HepG2 (cell line): ENCODE measurements around the gene USP20. TPM values are rescaled to one million over a fixed set of nuclear protein-coding genes. Genes with fewer than 3 reads are reported as not detected.

Experiments
- ATAC-seq: fragments of 200-7000 bp; cut with Tn5 transposase; 3 replicates; pipeline ENCODE4 v1.9.1; 2020; ENCODE audit warnings: mild to moderate bottlenecking, moderate library complexity
- BruUV-seq: library from RNA; stranded (reverse); fragments of 400-500 nt; replicated peaks from 2 replicates; lab custom pipeline; 2021; lab: Mats Ljungman, UMichigan
- CTCF ChIA-PET: fragments of 300-600 bp; formaldehyde crosslinking; extraction: SDS; loops from one replicate; lab custom pipeline; 2021; ENCODE audit warnings: low total read pairs, inconsistent platforms, low intra/inter-chr PET ratio; lab: Yijun Ruan, JAX
- POLR2A ChIA-PET: fragments of 350-600 bp; sonication (Branson Sonifier 250); formaldehyde crosslinking; loops from one replicate; lab custom pipeline; 2020; ENCODE audit warnings: antibody characterized with exemption, inconsistent platforms; lab: Yijun Ruan, JAX
- DNase-seq: peaks from one replicate; pipeline ENCODE4 v3.0.0-alpha.2; 2015; ENCODE audit warnings: low spot score
- FAIRE-seq: peaks from 3 replicates; lab custom pipeline; 2011; peaks lifted over from hg19 to GRCh38; lab: Jason Lieb, UNC
- H2AFZ ChIP-seq: one replicate; pipeline ENCODE4 v1.6.1; 2011; ENCODE audit warnings: low read length, inconsistent platforms
- H3K27ac ChIP-seq: fragments of 300-600 bp; 3 replicates; pipeline ENCODE4 v1.8.0; 2011; ENCODE audit warnings: mixed run types, mild to moderate bottlenecking, mixed read lengths, low read length, inconsistent platforms; ENCODE audit not compliant: insufficient read depth; ENCODE audit errors: extremely low read length
- H3K27me3 ChIP-seq, 2 experiments: fragments of 200-600 bp in 1 of 2; 2 replicates in 1 of 2; 3 replicates in 1 of 2; pipeline versions ENCODE4 v1.6.0 to v1.8.0; 2011; ENCODE audit warnings: low read length in 2 of 2, mild to moderate bottlenecking in 2 of 2, moderate library complexity in 2 of 2, inconsistent platforms in 1 of 2; ENCODE audit not compliant: insufficient read depth in 2 of 2, control insufficient read depth in 1 of 2
- H3K36me3 ChIP-seq, 2 experiments: fragments of 200-600 bp in 1 of 2; replicated peaks in 1 of 2; 2 replicates in 1 of 2; 3 replicates in 1 of 2; pipeline versions ENCODE4 v1.5.1 to v1.8.0; 2011; ENCODE audit warnings: low read length in 2 of 2, inconsistent platforms in 1 of 2; ENCODE audit not compliant: insufficient read depth in 2 of 2, control insufficient read depth in 1 of 2
- H3K4me1 ChIP-seq: 2 replicates; pipeline ENCODE4 v1.5.1; 2012; ENCODE audit warnings: low read length, inconsistent platforms; ENCODE audit not compliant: insufficient read depth
- H3K4me2 ChIP-seq: 2 replicates; pipeline ENCODE4 v1.6.0; 2011; ENCODE audit warnings: low read depth, low read length, inconsistent platforms
- H3K4me3 ChIP-seq, 3 experiments: fragments of 200-600 bp in 1 of 3; sonication (generic), shearing (Covaris generic) in 1 of 3; replicated peaks in 1 of 3; 2 replicates each; pipeline ENCODE4 v1.5.1; 2011 to 2016; ENCODE audit warnings: low read length in 3 of 3, inconsistent platforms in 2 of 3, low read depth in 2 of 3, mild to moderate bottlenecking in 2 of 3, control low read depth in 1 of 3, mixed read lengths in 1 of 3; ENCODE audit not compliant: insufficient read depth in 1 of 3
- H3K79me2 ChIP-seq: one replicate; pipeline ENCODE4 v1.6.1; 2011; ENCODE audit warnings: low read length, inconsistent platforms; ENCODE audit not compliant: insufficient read depth
- H3K9ac ChIP-seq: 2 replicates; pipeline ENCODE4 v1.6.0; 2011; ENCODE audit warnings: mild to moderate bottlenecking, low read depth, low read length, inconsistent platforms; ENCODE audit not compliant: insufficient read depth
- H3K9me3 ChIP-seq: 2 replicates; pipeline ENCODE4 v1.5.1; 2012; ENCODE audit warnings: mild to moderate bottlenecking, low read length
- H4K20me1 ChIP-seq: 2 replicates; pipeline ENCODE4 v1.6.0; 2011; ENCODE audit warnings: inconsistent platforms, mild to moderate bottlenecking, low read length, moderate library complexity; ENCODE audit not compliant: insufficient read depth
- CHCHD3 ChIP-seq: sonication (generic); formaldehyde crosslinking; IDR thresholded peaks from 2 replicates; pipeline ENCODE4 v1.8.0; 2022; ENCODE audit warnings: mild to moderate bottlenecking, missing genetic modification reagents, moderate library complexity
- HOXA7 ChIP-seq: sonication (generic); formaldehyde crosslinking; IDR thresholded peaks from 2 replicates; pipeline ENCODE4 v1.8.1; 2022; ENCODE audit warnings: mild to moderate bottlenecking, missing genetic modification reagents, moderate library complexity
- ZNF160 ChIP-seq: sonication (generic); formaldehyde crosslinking; IDR thresholded peaks from 2 replicates; pipeline ENCODE4 v1.8.0; 2022; ENCODE audit warnings: mild to moderate bottlenecking, inconsistent platforms, missing genetic modification reagents
- ZNF207 ChIP-seq: fragments of 450-650 bp; IDR thresholded peaks from 2 replicates; pipeline ENCODE4 v1.6.1; 2016; ENCODE audit warnings: antibody characterized with exemption, borderline replicate concordance
- ZSCAN30 ChIP-seq: sonication (generic); formaldehyde crosslinking; IDR thresholded peaks from 2 replicates; pipeline ENCODE4 v1.5.0; 2020; ENCODE audit warnings: mild to moderate bottlenecking, missing genetic modification reagents
- WGBS: methylation state at CpG from one replicate; pipeline ENCODE4 v1.1.6; 2017; ENCODE audit warnings: low lambda C conversion rate; 5-methylcytosine and 5-hydroxymethylcytosine counted together
- in situ Hi-C: cut with HindIII; loops from 2 replicates; pipeline ENCODE4 v1.10.0; 2017; ENCODE audit warnings: low pct_unique_long_range_greater_than_20kb; ENCODE audit not compliant: extremely low pct_ligation_motif_present
- intact Hi-C: fragments of 100-400 bp; cut with micrococcal nuclease; formaldehyde crosslinking; loops from one replicate; pipeline ENCODE4 v1.10.0; 2022; ENCODE audit not compliant: unreplicated experiment
- polyA plus RNA-seq, 8 experiments: library from polyadenylated mRNA; depleted of rRNA in 3 of 8; stranded (reverse) in 7 of 8; unstranded in 1 of 8; fragments of >200 nt; fragmentation: Illumina TruSeq in 4 of 8; extraction: Trizol in 4 of 8; gene quantifications; 2 replicates each; pipeline versions ENCODE4 v1.2.1 to v1.2.3, GENCODE V29; 2011 to 2016; ENCODE audit warnings: low read depth in 4 of 8, missing spikeins in 1 of 8, mixed read lengths in 1 of 8; ENCODE audit not compliant: insufficient read depth in 1 of 8
- total RNA-seq, 5 experiments: library from RNA; depleted of rRNA; stranded (reverse); fragments of >200 nt; fragmentation: Illumina TruSeq; extraction: Trizol; gene quantifications; 2 replicates each; pipeline ENCODE4 v1.2.3, GENCODE V29; 2016; ENCODE audit warnings: low read depth in 1 of 5
- TF ChIP-seq, protein P1 (sequence below): sonication (generic); formaldehyde crosslinking; IDR thresholded peaks from one replicate; pipeline ENCODE4 v1.5.1; 2020; ENCODE audit warnings: mild to moderate bottlenecking, missing genetic modification reagents; ENCODE audit errors: not compliant biosample characterization
- TF ChIP-seq, protein P2 (sequence below): sonication (generic); formaldehyde crosslinking; IDR thresholded peaks from 2 replicates; pipeline ENCODE4 v1.4.0; 2020; ENCODE audit warnings: missing genetic modification reagents
- TF ChIP-seq, protein P3 (sequence below): sonication (generic); formaldehyde crosslinking; IDR thresholded peaks from 2 replicates; pipeline ENCODE4 v1.4.0; 2020; ENCODE audit warnings: missing genetic modification reagents
- TF ChIP-seq, protein P4 (sequence below): sonication (generic); formaldehyde crosslinking; IDR thresholded peaks from 2 replicates; pipeline ENCODE4 v1.9.0; 2022; ENCODE audit warnings: missing genetic modification reagents, mild to moderate bottlenecking, borderline replicate concordance

The USP20 gene
- total and polyA plus RNA-seq, 2 of the 13 experiments (the other 11 are each of a cell fraction or from before 2014, with no cell fraction given) = 4.4 to 5.9 TPM

DNA sequence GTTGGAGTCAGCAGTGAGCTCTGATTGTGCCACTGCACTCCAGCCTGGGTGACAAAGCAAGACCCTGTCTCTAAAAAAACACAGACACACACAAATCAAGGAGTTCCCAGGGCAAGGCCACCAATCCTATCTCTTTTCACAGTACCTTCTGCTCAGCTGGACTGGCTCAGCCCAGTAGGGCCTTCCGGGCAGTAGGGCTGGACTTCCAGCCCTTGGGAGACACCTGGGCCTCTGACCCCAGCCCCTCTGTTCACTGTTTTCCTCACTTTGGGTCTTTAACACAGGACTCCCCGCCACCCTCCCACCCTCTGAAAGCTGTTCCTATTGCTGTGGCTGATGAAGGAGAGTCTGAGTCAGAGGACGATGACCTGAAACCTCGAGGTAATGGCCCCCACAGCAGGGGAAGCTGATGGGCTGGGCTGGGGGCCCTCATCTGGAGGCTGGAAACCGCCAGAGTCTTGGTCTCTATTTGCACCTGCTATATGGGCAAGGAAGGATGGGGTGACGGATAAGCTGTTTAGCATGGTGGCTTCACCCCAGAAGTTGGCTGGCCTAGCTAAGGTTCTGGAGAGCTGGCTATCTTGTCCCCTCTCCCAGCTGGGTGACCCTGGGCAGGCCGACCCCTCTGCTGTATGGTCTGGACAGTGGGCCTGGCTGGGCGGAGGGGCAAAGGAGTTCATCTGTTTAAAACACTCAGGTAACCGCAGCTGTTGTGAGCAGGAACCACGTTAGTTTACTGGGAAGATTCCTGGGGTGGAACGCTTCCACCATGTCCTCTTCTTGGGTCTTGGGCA is 25.6 kb downstream of the USP20 start (continued):
- TF ChIP-seq, protein P1, sequence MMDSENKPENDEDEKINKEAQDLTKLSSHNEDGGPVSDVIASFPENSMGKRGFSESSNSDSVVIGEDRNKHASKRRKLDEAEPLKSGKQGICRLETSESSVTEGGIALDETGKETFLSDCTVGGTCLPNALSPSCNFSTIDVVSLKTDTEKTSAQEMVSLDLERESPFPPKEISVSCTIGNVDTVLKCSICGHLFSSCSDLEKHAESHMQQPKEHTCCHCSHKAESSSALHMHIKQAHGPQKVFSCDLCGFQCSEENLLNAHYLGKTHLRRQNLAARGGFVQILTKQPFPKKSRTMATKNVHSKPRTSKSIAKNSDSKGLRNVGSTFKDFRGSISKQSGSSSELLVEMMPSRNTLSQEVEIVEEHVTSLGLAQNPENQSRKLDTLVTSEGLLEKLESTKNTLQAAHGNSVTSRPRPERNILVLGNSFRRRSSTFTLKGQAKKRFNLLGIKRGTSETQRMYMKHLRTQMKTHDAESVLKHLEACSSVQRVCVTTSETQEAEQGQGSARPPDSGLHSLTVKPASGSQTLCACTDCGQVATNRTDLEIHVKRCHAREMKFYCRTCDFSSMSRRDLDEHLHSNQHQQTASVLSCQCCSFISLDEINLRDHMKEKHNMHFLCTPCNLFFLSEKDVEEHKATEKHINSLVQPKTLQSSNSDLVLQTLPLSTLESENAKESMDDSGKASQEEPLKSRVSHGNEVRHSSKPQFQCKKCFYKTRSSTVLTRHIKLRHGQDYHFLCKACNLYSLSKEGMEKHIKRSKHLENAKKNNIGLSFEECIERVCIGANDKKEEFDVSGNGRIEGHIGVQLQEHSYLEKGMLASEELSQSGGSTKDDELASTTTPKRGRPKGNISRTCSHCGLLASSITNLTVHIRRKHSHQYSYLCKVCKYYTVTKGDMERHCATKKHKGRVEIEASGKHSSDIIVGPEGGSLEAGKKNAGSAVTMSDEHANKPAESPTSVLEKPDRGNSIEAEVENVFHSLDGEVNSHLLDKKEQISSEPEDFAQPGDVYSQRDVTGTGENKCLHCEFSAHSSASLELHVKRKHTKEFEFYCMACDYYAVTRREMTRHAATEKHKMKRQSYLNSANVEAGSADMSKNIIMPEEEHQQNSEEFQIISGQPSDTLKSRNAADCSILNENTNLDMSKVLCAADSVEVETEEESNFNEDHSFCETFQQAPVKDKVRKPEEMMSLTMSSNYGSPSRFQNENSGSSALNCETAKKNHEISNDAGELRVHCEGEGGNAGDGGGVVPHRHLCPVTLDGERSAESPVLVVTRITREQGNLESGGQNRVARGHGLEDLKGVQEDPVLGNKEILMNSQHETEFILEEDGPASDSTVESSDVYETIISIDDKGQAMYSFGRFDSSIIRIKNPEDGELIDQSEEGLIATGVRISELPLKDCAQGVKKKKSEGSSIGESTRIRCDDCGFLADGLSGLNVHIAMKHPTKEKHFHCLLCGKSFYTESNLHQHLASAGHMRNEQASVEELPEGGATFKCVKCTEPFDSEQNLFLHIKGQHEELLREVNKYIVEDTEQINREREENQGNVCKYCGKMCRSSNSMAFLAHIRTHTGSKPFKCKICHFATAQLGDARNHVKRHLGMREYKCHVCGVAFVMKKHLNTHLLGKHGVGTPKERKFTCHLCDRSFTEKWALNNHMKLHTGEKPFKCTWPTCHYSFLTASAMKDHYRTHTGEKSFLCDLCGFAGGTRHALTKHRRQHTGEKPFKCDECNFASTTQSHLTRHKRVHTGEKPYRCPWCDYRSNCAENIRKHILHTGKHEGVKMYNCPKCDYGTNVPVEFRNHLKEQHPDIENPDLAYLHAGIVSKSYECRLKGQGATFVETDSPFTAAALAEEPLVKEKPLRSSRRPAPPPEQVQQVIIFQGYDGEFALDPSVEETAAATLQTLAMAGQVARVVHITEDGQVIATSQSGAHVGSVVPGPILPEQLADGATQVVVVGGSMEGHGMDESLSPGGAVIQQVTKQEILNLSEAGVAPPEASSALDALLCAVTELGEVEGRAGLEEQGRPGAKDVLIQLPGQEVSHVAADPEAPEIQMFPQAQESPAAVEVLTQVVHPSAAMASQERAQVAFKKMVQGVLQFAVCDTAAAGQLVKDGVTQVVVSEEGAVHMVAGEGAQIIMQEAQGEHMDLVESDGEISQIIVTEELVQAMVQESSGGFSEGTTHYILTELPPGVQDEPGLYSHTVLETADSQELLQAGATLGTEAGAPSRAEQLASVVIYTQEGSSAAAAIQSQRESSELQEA (CRISPR knock-in tag) = no peak
- no peak for TF ChIP-seq HOXA7 (CRISPR knock-in tag)

DNA sequence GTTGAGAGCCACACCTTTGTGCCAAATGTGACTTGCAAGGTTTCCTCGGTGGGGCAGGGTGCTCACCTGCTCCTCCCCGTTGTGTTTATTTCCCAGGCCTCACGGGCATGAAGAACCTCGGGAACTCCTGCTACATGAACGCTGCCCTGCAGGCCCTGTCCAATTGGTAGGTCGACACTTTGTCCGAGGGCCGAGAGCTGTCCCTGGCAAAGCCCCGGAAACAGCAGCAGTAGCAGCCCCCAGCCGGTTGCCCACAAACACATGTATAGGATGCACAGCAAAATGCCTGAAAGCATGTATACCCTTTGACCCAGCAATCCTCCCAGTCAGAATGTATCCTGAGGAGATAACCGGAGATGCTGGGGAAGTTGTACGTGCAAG is 26.2 kb downstream of the USP20 start:
- H3K9ac ChIP-seq = no peak overlapping the region
- TF ChIP-seq, protein P2, sequence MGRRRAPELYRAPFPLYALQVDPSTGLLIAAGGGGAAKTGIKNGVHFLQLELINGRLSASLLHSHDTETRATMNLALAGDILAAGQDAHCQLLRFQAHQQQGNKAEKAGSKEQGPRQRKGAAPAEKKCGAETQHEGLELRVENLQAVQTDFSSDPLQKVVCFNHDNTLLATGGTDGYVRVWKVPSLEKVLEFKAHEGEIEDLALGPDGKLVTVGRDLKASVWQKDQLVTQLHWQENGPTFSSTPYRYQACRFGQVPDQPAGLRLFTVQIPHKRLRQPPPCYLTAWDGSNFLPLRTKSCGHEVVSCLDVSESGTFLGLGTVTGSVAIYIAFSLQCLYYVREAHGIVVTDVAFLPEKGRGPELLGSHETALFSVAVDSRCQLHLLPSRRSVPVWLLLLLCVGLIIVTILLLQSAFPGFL (CRISPR knock-in tag) = no peak
- TF ChIP-seq, protein P3, sequence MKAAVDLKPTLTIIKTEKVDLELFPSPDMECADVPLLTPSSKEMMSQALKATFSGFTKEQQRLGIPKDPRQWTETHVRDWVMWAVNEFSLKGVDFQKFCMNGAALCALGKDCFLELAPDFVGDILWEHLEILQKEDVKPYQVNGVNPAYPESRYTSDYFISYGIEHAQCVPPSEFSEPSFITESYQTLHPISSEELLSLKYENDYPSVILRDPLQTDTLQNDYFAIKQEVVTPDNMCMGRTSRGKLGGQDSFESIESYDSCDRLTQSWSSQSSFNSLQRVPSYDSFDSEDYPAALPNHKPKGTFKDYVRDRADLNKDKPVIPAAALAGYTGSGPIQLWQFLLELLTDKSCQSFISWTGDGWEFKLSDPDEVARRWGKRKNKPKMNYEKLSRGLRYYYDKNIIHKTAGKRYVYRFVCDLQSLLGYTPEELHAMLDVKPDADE (CRISPR knock-in tag) = no peak
- TF ChIP-seq ZNF160 (no peak), ZSCAN30 (CRISPR knock-in tag) (no peak), CHCHD3 (CRISPR knock-in tag) (no peak), ZNF207 (no peak)
- TF ChIP-seq, protein P4, sequence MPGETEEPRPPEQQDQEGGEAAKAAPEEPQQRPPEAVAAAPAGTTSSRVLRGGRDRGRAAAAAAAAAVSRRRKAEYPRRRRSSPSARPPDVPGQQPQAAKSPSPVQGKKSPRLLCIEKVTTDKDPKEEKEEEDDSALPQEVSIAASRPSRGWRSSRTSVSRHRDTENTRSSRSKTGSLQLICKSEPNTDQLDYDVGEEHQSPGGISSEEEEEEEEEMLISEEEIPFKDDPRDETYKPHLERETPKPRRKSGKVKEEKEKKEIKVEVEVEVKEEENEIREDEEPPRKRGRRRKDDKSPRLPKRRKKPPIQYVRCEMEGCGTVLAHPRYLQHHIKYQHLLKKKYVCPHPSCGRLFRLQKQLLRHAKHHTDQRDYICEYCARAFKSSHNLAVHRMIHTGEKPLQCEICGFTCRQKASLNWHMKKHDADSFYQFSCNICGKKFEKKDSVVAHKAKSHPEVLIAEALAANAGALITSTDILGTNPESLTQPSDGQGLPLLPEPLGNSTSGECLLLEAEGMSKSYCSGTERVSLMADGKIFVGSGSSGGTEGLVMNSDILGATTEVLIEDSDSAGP = no peak

More for the DNA sequence above, 26.2 kb downstream of the USP20 start:
- Histone ChIP-seq H3K4me3 (no peak overlapping the region), H3K27ac (no peak overlapping the region), H3K9me3 (no peaks in the 10 kb centered on the region), H2AFZ (no peak overlapping the region), H3K27me3 (no peaks in the 10 kb centered on the region), H3K36me3 (peaks cover 5 to 13% of the 10 kb centered on the region in 2 experiments; a peak in 2 of 5 replicates), H3K4me2 (no peak overlapping the region), H3K4me1 (no peaks in the 10 kb centered on the region), H4K20me1 (no peaks in the 10 kb centered on the region), H3K79me2 (no peaks in the 10 kb centered on the region)
- 89% methylated on average over 9 of the region's 12 CpGs for WGBS
- in situ Hi-C loops = no loop called here
- DNase-seq (no peak), FAIRE-seq (no peak), ATAC-seq (no peak)
- ChIA-PET POLR2A (no interaction called here), CTCF (no interaction called here)
- no TSS peak for BruUV-seq
- intact Hi-C loops = no loop called here
